ENCODE results near the gene MFSD6.
"Not testable (repeated sequence)": the region's sequence is repeated elsewhere in the genome, so short reads cannot be mapped to it uniquely, and the experiment has no call there.

Gene MFSD6

DNA sequence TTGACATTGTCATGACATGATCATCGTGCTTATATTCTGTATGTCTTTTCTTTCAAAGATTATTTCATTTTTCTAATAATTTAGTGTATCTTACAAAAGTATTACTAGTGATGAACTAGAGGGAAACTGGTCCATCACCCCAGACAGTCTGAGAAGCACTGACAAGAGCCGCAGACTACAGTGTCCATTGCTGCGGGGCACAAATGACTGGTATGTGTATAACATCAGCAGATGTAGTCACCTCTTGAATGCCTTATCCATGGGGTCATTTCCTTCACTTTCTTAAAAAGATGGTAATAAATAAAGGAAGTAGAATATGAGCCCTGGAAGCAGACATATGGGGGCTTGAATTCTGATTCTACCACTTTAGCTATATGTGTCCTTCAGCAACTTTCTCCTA, 96.8 kb downstream of the MFSD6 start:
- no peak for DNase-seq

DNA sequence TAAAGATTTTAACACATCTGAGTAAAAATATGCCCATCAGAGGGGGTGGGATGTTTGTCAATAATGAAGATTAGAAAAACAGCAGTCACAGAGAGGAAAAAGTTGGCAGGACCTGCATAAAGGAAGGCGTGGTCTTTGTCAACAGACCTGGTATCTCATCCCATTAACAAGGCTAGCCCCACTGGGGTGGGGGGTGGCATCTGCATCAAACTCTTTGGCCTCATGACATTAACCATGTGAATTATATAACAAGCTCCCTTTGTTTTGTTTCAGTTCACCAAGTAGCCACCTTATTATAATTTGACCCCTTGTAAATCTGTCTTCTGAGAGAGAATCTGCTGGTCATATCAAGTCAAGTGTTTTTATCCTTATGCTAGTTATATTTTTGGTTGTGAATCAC, 97.5 kb downstream of the MFSD6 start:
- DNase-seq: no peak

DNA sequence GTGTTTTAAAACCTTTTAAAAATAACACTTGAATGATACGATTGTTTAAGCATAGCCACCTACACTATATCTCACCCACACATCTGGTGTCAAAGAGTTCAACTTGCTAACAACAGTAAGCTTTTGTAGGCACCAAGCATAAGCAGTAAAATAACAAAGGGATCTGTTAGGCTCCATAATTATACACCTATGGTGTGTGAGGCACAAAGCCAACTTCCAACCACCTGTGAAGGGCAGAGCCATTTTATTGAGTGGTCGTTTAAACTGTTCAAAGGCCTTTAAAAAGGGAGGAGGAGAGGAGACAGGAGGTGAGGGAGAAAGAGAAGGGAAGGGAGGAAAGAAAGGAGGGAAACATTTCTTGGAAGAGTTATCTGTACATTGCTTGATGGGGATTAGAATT, 98.5 kb downstream of the MFSD6 start:
- DNase-seq: no peak

DNA sequence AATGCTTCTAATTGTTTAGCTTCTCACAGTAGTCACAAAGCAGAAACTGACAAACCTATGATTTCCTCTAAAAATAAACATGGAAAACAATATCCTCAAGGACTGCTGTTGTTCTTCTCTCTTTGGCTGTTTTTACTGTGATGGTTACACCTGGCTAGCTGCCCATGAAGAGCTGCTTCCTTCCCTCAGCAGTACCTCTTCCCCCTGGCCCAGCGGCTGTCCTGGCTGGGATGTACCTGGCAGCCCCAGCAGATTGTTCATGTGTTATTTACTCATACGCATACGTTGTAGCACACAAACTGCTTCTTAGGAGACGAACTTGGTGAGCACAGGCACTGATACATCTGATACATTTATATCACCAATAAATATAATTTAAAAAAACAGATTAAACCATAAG, 99.0 kb downstream of the MFSD6 start:
- DNase-seq: no peak

DNA sequence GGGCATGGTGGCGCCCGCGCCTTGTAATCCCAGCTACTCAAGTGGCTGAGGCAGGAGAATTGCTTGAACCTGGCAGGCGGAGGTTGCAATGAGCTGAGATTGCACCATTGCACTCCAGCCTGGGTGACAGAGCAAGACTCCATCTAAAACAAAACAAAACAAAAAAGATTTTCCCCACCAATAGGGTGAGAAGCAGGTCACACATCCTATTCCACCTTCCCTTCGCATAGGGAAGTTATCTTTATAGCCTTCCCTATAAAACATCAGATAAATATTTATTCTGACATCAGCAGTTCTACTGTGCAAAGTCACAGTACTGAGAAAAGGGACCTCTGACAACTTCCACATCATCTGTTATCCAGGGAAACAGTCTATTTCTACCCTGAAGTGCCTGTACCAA, 101.7 kb downstream of the MFSD6 start:
- not testable (repeated sequence) for DNase-seq

DNA sequence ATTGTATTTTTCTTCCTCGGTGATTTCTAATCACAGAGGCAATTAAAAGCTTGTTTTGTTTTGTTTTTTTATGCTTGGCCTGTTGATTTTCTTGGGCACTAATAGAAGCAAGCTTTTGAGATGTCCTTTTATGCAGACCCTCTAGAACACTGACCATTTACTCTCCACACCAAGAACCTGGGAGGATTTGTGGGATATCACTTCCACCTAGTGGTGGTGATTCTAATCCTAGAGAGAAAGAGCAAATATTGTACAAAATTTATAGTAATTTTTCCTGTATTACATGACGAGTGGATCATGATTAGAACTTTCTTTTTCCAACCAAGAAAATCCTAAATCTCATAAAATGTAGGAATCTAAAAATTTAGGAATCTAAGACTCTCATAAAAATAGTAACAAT, 102.9 kb downstream of the MFSD6 start:
- DNase-seq: no peak

DNA sequence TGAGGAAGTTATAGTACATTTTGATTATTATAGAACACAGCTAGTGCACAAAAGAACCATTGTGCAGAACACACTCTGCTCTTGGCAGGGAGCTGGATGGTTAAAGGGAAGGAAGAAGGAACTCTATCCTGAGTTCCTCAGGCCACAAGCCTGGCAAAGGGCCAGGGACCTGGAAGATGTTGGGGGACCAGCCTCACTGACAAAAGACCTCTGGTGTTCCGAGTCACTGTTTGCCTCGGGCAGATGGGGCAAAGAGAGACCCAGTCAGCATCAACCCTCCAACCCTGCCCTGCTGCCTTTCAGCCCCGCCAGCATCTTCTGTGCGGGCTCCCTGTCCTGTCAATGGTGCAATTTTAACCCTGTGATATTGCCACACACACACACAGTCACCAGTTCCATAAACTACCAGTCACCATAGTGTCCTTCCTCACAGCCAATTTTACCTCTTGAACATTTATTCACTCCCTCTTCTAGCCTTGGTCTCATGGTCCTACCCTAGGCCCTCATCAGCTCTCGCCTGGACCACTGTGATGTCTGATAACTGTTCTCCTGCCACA, 104.5 kb downstream of the MFSD6 start:
- DNase-seq: no peak

DNA sequence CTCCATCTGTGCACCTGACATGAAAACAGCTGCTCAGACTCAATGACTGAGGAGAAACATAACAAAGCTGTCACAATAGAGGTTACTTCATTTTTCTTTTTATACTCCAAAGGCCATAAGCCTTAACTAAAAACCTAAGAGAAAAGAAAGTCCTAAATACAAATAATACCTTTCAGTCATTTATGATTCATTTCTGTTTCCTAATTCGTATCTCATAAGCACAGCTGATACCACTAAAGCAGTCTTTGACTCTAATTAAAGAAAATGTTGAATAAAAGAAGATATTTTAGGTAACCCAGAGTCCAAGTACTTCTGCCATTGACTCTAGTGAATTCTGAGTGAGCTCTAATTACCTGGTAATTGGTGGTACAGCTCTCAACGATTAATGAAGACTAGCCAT, 105.7 kb downstream of the MFSD6 start:
- DNase-seq: no peak

DNA sequence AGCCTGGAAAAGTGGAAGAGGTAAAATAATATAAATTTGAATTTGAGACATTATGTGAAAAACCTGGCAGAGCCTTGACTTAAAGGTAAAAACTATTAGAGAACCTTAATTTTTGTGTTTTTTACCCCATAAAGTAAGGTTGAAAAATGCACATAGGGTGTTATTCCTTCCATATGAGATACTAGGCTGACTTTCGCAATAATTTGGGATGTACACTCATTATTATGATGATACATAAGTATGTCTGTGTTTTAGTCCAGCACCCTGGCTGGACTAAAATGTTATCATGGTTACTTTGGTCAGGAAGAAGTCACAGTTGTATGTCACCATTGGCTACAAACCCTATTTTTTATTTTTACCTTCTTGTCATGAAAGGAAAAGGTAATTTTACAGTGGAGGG, 106.5 kb downstream of the MFSD6 start:
- no peak for DNase-seq

DNA sequence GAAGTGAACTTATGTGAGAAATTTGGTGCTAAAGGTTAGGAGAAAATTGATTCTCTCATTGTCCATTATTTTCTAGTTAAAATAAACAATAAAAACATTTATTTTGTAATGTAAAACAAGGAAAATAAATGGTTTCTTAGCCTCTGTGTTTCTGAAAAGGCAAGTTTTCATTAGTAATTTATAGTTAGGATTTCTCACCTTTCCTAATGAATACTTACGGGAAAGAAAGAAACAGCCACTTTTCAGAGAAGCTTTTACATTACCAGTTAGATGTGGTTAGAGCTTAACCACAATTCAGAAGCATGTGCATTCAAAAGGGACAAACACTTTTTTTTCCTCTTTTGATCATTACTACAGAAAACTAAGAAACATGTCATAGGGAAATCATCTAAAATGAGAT, 107.5 kb downstream of the MFSD6 start:
- no peak for DNase-seq

DNA sequence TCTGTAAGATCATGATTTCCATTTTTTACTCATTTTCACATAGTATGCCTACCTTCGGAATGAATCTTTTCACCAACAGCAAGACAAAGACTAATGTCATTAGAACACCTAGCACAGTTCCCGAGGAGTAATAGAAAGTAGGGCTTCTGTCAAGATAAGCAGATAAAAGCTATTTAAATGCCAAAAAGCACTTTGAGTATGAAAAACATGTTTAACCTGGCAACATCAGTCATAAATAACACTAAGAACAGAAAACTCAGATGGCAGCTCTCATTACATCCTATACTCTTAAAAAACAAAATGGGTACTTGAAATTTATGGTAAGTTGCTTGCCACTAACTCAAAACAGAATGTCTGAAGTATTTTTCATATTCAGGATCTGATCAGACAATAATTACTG, 109.3 kb downstream of the MFSD6 start:
- DNase-seq: no peak

DNA sequence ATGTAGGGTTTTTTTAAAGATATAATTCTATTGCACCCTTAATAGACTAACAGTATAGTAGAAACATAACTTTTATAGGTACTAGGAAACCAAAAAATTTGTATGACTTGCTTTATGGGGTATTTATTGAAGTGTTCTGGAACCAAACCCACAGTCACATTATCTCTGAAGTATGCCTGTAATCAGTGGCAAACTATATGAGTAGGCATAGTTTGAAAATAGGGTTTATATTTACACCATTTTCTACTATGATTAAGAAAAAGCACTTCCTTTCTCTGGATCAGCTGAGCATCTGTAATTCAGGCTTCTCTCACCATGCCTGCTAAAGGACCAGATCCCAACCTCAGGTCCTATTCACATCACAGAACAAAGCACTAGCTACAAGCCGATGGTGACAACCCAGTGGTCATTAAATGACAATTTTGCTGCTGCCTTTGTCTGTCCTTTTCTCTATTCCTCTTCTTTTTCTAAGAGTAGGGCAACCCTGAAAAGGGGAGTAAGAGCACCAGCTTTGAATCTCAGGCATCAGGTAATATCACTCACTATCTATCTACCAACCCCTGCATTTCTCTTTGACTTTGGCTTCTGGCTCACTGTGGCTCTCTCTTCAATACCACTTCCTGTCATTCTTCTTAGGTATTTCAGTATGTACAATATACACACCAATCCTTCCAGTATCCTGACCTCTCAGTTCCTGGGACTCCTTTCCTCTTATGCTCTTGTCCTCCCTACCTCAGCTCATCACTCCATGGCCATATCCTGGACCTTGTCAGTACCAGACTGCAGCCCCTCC, 112.0 kb downstream of the MFSD6 start:
- no peak for DNase-seq

DNA sequence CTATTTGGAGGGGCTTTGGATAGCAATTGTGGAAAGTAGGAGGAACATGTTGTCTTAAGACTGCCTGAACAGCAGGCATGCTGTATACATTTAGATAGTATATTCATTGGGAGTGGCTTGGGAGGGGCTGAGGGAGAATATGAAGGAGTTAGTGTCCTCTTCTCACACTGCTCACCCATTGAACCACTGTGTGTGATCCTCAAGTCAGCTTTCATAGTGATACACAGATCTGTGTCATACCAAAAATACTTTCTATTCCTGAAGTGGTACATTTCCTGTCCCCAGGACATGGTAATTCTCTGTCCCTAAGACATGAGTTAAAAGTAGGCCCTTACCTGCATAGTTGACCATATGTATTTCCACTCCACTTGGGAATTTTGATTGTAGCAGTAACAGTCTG, 116.8 kb downstream of the MFSD6 start:
- no peak for DNase-seq

DNA sequence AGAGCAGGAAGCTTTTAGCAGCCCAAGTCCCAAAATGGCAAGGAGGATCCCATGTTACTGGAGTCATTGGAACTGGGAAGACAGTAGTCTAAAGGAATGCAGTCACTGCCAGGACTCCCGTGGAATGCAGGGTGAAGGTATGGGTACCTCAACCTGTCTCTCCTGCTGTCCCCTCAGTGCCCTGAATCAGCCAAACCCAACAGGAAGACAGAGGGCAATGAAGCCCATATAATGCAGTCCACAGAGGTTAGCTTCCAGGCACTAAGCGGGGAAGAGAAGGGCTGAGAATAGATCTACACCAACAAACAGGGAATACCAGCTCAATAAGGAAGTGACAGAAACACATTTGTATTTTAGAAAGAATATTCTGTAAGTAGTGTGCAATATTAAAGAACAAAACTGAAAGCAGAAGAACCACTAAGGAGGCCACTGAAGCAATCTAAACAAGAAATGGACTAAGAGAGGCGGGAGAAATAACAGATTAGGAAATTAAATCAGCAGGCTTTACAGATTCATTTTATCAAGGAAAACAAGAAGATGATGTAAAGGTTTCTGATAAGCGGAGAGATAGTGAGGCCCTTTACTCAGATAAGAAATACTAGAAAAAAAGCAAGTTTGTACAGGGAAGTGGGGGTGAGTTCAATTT, 118.1 kb downstream of the MFSD6 start:
- DNase-seq: no peak

DNA sequence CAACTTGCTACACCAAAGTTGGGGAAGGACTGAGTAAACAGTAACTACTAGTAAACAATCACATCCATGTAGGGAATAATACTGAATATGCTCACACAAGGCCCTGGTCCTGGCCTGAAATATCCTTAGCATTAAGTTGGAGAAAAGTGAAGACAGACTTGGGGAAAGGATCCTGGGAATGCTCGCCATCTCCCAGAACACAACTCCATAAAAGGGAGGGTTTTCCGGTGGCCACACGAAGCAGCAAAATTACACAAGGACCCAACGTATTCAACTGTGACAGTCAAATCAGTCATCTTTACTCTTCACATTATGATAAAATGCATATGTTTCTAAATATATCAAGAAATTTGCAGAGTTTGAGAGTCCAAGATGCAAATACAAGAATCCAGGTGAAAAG, 119.1 kb downstream of the MFSD6 start:
- no peak for DNase-seq

DNA sequence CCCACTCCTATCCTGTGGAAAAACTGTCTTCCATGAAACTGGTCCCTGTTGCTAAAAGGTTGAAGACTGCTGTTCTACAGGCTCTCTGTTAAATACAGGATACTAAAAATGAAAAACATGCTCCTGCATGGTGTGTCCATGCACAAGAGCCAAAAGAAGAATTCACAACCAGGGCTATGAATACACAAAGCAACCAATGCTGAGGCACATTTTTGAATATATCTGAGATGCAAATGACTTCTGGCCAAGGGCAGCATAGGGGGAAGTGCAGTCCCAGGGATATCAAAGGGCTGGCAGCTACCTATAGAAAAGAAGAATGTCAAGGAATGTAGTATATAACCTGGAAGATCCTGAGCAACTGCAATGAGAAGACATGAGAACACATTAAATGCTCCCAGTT, 119.8 kb downstream of the MFSD6 start:
- DNase-seq: no peak

DNA sequence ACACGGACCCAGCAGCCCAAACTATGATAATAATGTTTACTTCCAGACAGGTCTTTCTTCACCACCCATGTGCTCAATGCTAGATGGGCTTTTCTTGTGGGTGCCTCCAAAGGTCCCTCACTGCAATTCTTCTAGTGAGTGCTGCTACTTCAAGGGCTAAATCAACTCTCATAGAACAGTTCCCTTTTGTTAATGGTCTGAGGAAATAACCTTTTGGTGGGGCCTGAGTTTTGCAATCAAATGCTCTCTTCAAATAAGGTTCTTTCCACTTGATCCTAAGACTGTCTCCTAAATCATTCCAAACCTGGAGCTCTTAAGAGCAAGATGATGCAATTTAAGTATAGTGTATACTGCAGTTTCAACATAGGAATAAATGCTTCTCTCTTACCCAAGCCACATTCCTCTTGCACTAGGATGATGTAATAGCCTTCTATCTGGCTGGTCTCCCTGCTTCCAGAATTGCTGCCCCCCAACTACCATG, 120.4 kb downstream of the MFSD6 start:
- no peak for DNase-seq

DNA sequence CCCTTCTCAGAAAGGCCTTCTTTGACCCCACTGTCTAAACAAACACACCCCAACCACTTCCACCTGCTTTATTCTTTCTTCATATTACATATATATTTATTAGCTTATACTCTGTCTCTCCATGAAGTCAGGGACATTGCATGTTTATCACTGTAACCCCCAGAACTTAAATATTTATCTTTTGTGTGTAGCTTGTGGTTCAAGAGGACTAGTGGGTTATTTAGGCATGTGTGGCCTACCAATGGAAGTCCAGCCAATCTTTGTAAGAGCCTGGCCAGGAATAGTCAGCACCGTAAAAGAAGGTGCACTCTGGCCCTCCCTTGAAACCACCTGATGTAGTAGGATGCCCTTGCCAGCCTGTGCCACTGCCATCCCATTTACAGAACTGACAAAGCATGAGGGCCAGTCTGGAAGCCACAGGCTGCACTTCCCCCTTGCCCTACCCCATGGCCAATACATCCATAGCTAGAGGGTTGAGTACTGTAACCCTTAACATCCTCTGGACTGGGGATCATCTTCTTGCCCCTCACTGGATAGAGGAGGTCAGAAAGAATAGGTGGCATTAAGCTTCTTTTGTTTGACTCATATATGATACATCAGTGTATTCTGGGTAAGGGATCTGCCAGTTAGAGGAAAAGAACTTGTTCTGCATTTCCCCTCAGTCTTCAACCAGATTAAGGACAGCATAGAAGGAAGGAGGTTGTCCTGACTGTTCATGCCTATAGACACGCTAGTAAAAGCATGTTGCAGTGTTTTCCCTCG, 121.5 kb downstream of the MFSD6 start:
- DNase-seq: no peak

DNA sequence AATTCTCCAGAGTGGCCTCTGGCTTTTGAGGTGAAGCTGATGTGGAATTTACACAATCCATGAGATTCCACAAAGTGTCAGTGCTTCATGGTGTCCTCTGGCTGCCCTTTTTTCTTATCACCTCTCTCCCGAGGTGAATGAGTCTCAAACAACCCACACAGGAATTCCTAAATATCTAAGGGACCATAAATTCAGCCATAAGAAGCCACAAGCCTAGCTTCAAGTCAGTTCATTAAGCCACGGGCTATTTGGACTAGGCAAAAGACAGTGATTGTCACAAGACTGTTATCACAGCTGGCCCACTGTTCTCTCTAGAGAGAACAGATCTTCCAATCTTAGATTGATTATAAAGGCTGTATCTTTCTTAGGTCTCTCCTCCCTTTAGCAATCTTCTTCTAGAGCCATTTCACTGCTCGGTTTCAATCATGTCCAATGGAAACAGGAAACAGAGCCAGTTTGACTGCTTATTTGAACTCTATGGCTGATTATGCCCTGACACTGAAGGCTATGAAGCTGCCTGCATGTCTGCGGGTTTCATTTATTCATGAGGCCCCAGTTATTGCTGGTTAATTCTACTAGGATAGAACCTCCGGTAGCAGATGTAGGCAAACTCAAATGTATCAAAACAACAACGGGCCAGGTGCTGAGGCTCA, 122.2 kb downstream of the MFSD6 start:
- no peak for DNase-seq

DNA sequence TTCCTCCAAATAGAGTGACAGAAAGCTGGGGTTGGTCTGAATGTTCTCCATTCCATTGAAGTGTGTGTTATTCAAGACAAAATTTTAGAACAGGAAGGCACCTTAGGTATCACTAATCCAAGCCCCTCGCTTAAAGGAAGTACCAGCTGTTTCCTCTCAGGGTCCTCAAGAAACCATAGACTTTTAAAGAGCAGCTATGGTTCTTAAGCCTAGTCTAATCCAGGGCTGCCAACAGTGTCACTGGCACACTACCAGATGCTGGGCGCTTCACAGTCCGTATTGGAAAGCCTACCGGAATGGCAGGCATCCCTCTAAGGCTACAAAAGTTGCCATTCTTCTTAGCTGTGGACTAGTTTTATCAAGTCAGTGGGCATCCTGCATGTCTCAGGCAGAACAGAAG, 124.4 kb downstream of the MFSD6 start:
- DNase-seq: no peak

DNA sequence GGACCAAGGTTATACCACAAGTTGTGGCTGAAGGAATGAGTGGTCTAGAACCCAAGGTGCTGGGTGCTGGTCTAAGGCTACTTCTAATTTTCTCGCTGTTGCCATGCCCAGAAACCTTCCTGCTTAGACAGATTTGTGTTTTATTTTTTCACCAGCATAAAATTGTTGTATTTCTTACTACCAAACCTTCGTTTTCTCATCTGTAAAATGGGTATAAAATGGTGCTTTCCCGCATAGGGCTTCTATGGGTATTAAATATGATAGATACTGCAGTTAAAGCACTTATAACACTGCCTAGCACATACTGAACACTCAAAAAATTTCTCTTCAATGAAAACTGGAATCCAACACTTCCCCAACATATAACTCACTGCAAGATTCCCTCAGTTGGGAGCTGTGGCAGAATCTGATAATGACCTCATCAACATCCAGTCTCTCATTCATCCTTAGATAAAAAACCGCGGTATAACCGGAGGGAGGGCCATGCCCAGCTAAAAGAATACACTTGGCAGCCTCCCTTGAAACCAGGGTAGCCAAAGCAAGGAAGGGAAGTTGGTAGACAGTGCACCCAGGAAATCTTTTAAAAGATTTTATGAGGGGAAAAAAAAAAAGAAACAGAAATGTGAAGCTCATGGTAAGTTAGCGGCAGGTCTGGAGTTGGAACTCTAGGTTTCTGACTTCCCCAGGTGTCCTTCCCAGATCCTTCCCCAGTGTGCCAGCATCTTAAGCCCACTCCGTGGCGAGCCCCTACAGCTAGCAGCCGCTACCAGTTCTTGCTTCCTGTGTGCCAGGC, 125.2 kb downstream of the MFSD6 start:
- DNase-seq: peak; percentile 78

DNA sequence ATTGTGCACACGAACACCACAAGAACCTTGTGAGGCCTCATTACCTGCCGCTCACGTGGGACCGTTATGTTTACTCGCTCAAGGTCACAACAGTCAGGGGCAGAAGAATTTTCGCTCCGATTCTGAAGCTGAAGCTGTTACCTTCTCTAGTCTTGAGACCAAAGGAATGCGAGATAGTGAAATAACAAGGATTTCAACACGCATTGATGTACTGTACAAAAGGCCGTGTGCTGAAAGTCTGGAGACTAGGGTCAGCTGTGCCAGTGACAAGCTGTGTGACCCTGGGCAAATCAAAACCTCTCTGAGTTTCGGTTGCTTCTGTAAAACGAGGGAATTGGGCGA, 125.8 kb downstream of the MFSD6 start:
- DNase-seq: no peak

Data from activated CD8-positive, alpha-beta memory T cell treated with anti-CD3 and anti-CD28 coated beads, Interleukin-2, amount 50 U/mL, for 48 hours (primary cell).